HL-60 (cell line): ENCODE data around the gene PABPC1L.

Experiments used
- DNase-seq, 2 experiments: peaks; one replicate each; pipeline ENCODE4 v3.0.0-alpha.2; 2010 to 2020; ENCODE audit warnings: low read depth in 1 of 2, low spot score in 1 of 2
- H3K27ac ChIP-seq: fragments of 250-450 bp; sonication (Bioruptor Pico); replicated peaks from 2 replicates; pipeline ENCODE4 v1.5.1; 2020; ENCODE audit warnings: mild to moderate bottlenecking, moderate library complexity
- H3K27me3 ChIP-seq: fragments of 250-450 bp; sonication (Bioruptor Pico); 2 replicates; pipeline ENCODE4 v1.5.1; 2021; ENCODE audit warnings: mild to moderate bottlenecking, moderate library complexity; ENCODE audit not compliant: insufficient read depth, poor library complexity, severe bottlenecking
- H3K4me3 ChIP-seq: replicated peaks from 2 replicates; pipeline ENCODE4 v1.5.1; 2011; ENCODE audit warnings: mild to moderate bottlenecking, control low read depth, low read length; ENCODE audit not compliant: insufficient read depth
- CTCF ChIP-seq: IDR thresholded peaks from one replicate; pipeline ENCODE4 v1.5.1; 2011; ENCODE audit warnings: low read length, control low read depth, inconsistent platforms; ENCODE audit not compliant: insufficient read depth
- GABPA ChIP-seq: IDR thresholded peaks from 2 replicates; pipeline ENCODE4 v1.6.1; 2012; ENCODE audit warnings: low read depth
- POLR2AphosphoS5 ChIP-seq: IDR thresholded peaks from 2 replicates; pipeline ENCODE4 v1.6.1; 2012; ENCODE audit warnings: low read depth
- REST ChIP-seq: IDR thresholded peaks from 2 replicates; pipeline ENCODE4 v1.6.1; 2012; ENCODE audit warnings: low read depth; ENCODE audit not compliant: insufficient replicate concordance
- SPI1 ChIP-seq: IDR thresholded peaks from 2 replicates; pipeline ENCODE4 v1.6.1; 2012; ENCODE audit warnings: low read depth, mild to moderate bottlenecking, borderline replicate concordance

The PABPC1L gene

GRCh38 chr20:44917399-44917798 lies 7.5 kb downstream of the PABPC1L start:
- Histone ChIP-seq H3K27ac (no peak overlapping the region), H3K4me3 (no peak overlapping the region), H3K27me3 (no peaks in the 10 kb centered on the region)
- DNase-seq, result no peak
- TF ChIP-seq POLR2AphosphoS5 (no peak), REST (no peak), GABPA (no peak), SPI1 (no peak), CTCF (no peak)

GRCh38 chr20:44918342-44918741 lies 8.5 kb downstream of the PABPC1L start:
- DNase-seq, result no peak
- Histone ChIP-seq H3K27me3 (no peaks in the 10 kb centered on the region), H3K4me3 (no peak overlapping the region), H3K27ac (no peak overlapping the region)
- no peak for TF ChIP-seq GABPA
- TF ChIP-seq SPI1, result no peak
- no peak for TF ChIP-seq REST
- no peak for TF ChIP-seq CTCF
- TF ChIP-seq POLR2AphosphoS5, result no peak

- H3K27me3 ChIP-seq, result no peaks in the 10 kb centered on the region
- no peak overlapping the region for H3K27ac ChIP-seq
- no peak for DNase-seq
- TF ChIP-seq POLR2AphosphoS5, result no peak
- no peak for TF ChIP-seq CTCF
- no peak for TF ChIP-seq GABPA
- TF ChIP-seq REST, result no peak
- no peak for TF ChIP-seq SPI1
- no peak overlapping the region for H3K4me3 ChIP-seq
These were observed 8.9 kb downstream of the PABPC1L start for GRCh38 chr20:44918761-44919160.
